Measurements from ENCODE around the gene KCNH5.

- TF ChIP-seq CTCF (IDR thresholded peaks at IDR 0.05; ENCODE audit: low read depth, low read length, missing input control) = no peak
- no peak for TF ChIP-seq MAX (IDR thresholded peaks at IDR 0.05)
- no peak for TF ChIP-seq RAD21 (IDR thresholded peaks at IDR 0.05)
- TF ChIP-seq REST (IDR thresholded peaks at IDR 0.05) = no peak
- TF ChIP-seq JUND (IDR thresholded peaks at IDR 0.05) = no peak
- TF ChIP-seq TAF1 (conservative IDR thresholded peaks at IDR 0.05) = no peak
These were observed 266.9 kb downstream of the KCNH5 start for GRCh38 chr14:62778310-62778709.

Data from liver (tissue), 3 donors.